NCI-H2196 treated with DMSO at 0.1 percent for 48 hours (cell line): ENCODE data around the gene PANX3.
A peak's percentile ranks its signal among the peaks of the same experiment; 100 is the strongest.
"Not testable (repeated sequence)": the region's sequence is repeated elsewhere in the genome, so short reads cannot be mapped to it uniquely, and the experiment has no call there.

Experiments
- DNase-seq: peaks from one replicate; lab custom pipeline; 2025; ENCODE audit not compliant: unreplicated experiment; lab: John Stamatoyannopoulos, UW

PANX3 gene, protein sequence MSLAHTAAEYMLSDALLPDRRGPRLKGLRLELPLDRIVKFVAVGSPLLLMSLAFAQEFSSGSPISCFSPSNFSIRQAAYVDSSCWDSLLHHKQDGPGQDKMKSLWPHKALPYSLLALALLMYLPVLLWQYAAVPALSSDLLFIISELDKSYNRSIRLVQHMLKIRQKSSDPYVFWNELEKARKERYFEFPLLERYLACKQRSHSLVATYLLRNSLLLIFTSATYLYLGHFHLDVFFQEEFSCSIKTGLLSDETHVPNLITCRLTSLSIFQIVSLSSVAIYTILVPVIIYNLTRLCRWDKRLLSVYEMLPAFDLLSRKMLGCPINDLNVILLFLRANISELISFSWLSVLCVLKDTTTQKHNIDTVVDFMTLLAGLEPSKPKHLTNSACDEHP

DNA sequence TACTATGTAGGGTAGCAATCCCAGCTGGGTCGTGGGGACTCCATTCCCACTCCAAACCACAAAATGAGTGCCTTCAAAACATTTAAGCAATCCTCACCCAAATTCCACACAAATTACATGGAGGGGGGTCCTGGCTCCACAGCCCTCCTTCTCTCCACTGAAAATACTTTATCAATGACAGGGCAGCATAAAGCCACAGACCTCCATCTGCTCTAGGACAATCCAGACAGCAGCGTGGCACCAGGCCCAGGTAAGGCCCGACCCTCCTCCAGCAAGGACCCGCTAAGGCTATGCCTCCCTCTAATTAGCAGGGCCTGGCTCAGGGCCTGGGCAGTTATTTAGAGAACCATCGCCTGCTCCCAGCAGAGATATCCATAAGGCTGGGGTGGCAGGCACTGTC, at the start of gene PANX3:
Gene PANX3 (plus strand): TSS at position 365 of the 400 bp plus-strand sequence. CDS start 129 bp downstream, outside the sequence.
- DNase-seq, result no peak

- no peak for DNase-seq
Observed at GRCh38 chr11:124569697-124570096, 41.5 kb upstream of the PANX3 start, which contains the start of gene OR8A1. Gene OR8A1, plus strand, starts transcription at chr11:124569997. Its CDS starts 123 bp downstream, at chr11:124570120.

DNA sequence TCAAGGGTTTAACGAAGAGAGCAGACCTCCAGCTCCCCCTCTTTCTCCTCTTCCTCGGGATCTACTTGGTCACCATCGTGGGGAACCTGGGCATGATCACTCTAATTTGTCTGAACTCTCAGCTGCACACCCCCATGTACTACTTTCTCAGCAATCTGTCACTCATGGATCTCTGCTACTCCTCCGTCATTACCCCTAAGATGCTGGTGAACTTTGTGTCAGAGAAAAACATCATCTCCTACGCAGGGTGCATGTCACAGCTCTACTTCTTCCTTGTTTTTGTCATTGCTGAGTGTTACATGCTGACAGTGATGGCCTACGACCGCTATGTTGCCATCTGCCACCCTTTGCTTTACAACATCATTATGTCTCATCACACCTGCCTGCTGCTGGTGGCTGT, 41.1 kb upstream of the PANX3 start:
- no peak for DNase-seq

DNA sequence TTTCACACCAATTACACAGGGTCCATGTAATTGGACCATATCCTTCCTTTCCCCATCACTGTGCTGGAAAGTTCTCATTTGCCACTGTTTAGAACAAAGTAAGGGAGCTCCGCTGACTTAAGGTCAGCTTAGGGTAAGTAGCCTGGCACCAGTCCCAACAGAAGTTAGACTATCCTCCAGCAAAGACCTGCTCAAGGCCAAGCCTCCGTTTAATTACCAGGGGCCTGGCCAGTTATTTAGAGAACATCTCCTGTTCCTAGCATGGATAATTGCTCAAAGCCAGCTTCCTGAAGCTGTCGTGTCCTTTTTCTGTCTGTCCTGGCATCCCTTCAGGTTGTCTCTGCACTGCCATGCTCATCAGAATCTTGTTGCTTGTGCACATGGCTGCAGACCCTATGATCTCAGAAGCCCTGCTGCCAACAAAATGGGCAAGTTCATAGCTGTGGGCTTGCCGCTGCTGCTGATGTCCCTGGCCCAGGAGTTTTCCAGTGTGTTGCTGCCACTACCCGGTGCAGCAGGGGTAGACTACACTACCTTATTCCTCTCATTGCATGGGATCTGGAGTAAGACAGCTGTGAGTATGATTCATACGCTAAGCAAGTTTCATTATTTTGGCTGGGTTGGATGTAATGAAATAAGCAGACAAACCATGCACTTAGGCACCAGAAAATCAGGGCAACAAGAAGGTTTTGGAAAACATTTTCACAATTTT, 33.4 kb upstream of the PANX3 start:
- DNase-seq, result no peak

GRCh38 chr11:124578761-124579160, 32.5 kb upstream of the PANX3 start:
- no peak for DNase-seq

- DNase-seq, result no peak
Observed at GRCh38 chr11:124581817-124582216, 29.4 kb upstream of the PANX3 start.

DNA sequence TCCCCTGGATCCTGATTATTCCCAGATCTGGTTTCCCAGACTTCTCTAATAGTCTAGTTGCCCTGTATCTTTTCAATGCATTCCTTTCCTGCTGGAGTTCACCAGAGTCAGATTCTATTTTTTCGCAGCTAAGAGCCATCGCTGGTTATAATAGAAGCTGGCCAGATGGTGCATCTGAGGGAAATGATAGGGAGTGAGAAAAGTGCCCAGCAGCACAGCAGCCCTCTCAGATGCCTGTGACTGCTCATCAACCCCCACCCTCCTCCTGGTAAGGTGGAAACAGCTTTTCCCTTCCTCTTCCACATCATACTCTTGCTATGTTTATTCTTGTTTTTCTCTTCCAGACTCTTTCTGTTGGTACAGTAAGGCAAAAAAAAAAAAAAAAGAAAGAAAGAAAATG, 28.7 kb upstream of the PANX3 start:
- DNase-seq, result no peak

- DNase-seq, result no peak
Observed at GRCh38 chr11:124583781-124584180, 27.4 kb upstream of the PANX3 start.

GRCh38 chr11:124584681-124585372, 26.4 kb upstream of the PANX3 start:
- no peak for DNase-seq

GRCh38 chr11:124586238-124586860, 24.9 kb upstream of the PANX3 start:
- DNase-seq, result peak; percentile 3

DNA sequence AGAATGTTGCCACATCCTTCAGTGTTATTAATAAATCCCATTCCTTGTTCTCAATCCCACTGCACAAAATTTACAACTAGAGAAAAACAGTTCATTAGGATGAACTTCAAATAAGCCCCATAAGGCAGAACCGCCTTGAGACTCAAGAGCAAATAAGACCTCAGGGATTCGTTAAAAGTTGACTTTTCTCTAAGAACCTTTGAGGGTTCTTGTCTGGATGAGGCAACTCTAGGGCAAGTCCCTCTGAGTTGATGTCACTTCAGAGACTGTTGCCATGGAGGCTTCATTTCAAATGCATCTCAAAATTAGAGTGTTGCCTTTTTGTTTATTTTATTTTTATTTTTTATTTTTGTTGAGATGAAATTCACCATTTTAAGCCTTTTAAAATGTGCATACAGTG, 19.8 kb upstream of the PANX3 start:
- no peak for DNase-seq

DNA sequence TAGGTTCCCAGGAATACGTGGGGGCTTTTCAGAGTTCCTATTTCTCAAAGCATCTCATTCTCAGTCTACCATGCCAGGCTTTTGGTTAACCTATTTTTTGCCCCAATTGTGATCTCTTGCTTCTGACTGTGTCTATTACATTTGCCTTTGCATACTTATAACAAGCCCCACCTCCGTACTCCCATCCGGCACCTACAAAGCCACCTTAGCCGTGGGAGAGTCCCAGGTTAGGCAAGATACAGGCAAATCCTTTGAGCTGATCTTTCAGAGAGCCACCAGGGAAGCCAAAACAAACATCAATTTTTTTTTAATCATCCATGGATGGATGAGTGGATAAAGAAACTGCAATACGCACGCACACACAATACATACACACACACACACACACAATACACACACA, 18.6 kb upstream of the PANX3 start:
- DNase-seq, result no peak

DNA sequence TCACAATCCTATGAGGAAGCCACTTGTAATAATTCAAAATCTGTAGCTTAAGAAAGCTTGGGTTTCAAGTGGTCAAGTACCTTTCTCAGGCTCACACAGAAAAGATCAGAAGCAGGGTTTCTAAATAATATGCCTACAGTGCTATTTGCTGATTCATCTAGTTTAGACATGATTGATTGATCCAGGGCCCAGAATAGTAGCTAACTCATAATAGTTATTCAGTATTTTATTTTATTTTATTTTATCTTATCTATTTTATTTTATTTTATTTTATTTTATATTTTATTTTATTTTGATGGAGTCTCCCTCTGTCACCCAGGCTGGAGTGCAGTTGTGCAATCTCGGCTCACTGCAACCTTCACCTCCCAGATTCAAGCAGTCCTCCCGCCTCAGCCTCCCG, 15.9 kb upstream of the PANX3 start:
- no peak for DNase-seq

DNA sequence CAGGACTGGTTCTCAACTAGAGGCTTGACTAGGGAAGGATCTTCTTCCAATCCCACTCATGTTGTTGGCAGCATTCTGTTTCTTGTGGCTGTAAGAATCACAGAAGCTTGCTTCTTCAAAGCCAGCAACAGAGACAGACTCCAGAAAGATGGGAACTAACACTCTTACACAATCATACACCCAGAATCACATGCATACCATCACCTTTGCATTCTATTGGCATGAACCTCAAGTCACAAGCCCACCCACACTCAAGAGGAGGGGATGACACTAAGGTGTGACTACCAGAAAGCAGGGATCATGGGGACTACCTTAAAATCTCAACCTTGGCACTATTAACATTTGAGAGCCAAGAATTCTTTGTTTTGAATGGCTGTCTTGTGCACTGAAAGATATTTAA, 13.6 kb upstream of the PANX3 start:
- no peak for DNase-seq

DNA sequence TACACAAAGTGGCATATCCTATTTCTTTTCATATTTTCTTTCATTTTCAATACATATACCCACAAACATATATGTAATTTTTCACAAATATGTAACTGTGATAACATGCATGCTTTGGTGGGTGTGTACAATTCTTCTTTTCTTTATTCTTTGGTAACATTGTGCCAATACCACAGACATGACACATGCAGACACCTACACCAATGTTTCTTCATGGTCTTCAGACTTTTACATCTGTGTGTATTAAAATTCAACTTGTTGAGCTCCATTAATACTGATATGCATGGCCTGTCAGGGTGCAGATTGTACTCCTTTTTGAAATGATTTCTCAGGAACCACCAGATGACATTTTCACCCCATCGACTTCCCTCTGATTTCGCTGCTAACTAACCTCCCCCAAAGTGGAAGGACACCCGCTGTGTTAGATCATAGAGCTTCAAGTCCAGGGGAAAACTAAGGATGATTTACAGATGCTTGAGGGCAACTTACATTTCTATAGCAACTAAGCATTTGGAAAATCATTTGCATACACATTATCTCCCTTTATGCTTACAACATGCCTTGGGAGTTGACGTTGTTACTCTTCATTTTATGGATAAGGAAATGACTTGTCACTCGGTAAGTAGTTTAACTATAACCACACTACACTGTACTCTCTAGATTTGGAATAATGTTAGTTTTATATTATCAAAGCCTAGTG, 10.5 kb upstream of the PANX3 start:
- DNase-seq, result no peak

- no peak for DNase-seq
Observed at GRCh38 chr11:124602193-124602592, 9.0 kb upstream of the PANX3 start.

GRCh38 chr11:124602723-124603122, 8.5 kb upstream of the PANX3 start:
- DNase-seq, result not testable (repeated sequence)

GRCh38 chr11:124605719-124606118, 5.5 kb upstream of the PANX3 start:
- no peak for DNase-seq

DNA sequence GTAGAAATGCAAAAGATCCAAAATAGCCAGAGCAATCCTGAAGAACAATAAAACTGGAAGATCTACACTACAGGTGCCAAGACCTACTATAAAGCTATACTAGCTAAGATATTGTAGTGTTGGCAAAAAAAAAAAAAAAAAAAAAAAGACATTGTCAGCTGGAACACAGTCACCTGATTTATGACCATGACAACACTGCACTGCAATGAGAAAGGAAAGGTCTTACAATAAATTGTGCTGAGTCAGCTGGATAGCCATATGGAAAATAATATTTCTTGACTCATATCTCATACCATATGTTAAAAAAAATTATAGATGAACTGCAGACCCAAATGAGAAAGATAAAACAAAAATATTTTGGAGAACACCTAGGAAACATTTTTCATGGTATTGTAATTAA, 3.1 kb upstream of the PANX3 start:
- no peak for DNase-seq

DNA sequence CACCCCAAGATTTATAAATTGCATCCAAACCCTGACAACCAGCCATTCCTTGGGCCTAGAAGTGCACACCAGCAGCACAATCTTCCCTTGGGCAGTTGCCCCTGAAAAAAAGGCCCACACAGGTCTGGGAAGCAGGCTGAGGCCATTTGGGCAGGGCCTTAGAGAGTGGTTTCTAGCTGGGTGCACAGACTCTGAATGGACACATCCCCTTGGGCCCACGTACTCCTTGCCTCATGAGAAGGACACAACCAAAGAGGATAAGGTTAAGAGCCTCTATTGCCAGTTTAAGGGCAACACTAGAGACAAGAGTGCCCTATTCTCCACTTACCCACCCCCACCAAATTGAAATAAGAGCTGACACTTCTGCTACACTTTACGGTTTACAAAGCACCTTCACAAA, 933 bp upstream of the PANX3 start:
- no peak for DNase-seq

- no peak for DNase-seq
Observed at GRCh38 chr11:124612045-124612444, 817 bp downstream of the PANX3 start.
